Measurements from ENCODE around the gene ZBTB20. TPM values are rescaled to one million over a fixed set of nuclear protein-coding genes. Genes with fewer than 3 reads are reported as not detected.
A peak's percentile ranks its signal among the peaks of the same experiment; 100 is the strongest.

The ZBTB20 gene
- total RNA-seq, 1 experiment from 2014 or later = 26.5 TPM

- no peak for TF ChIP-seq CTCF (conservative IDR thresholded peaks at IDR 0.05)
- TF ChIP-seq EZH2 (IDR thresholded peaks at IDR 0.05; ENCODE audit: low read depth) = no peak
- Histone ChIP-seq H3K4me1 (replicated peaks; ENCODE audit: insufficient read depth) (no peaks in the 10 kb centered on the region), H4K20me1 (ENCODE audit: insufficient read depth) (0 out of 2 replicates have a peak, but pooled peaks cover 4% of the 10 kb centered on the region), H3K79me2 (ENCODE audit: low read depth) (no peaks in the 10 kb centered on the region), H3K27me3 (ENCODE audit: insufficient read depth, low read depth) (no peaks in the 10 kb centered on the region), H3K4me3 (no peak overlapping the region), H3F3A (ENCODE audit: insufficient read depth, low read depth) (no peaks in the 10 kb centered on the region), H3K9me3 (ENCODE audit: insufficient read depth, low read depth) (no peaks in the 10 kb centered on the region), H3K9me2 (ENCODE audit: insufficient read depth) (no peaks in the 10 kb centered on the region), H3K27ac (no peak overlapping the region), H3K4me2 (no peak overlapping the region), H3K36me3 (ENCODE audit: low read depth) (no peaks in the 10 kb centered on the region), H2AFZ (no peak overlapping the region)
- BruUV-seq (replicated peaks) = no TSS peak
- ChIA-PET POLR2A (ENCODE audit: unreplicated experiment) (no interaction called here), CTCF (no interaction called here)
- DNase-seq = no peak
- intact Hi-C loops (cut with micrococcal nuclease; ENCODE audit: unreplicated experiment) = no loop called here
Measured at GRCh38 chr3:115098354-115099073, 48.6 kb downstream of the ZBTB20 start.

- Histone ChIP-seq H3F3A (ENCODE audit: insufficient read depth, low read depth) (no peaks in the 10 kb centered on the region), H3K36me3 (ENCODE audit: low read depth) (no peaks in the 10 kb centered on the region), H3K4me2 (no peak overlapping the region), H3K79me2 (ENCODE audit: low read depth) (no peaks in the 10 kb centered on the region), H3K27ac (no peak overlapping the region), H3K4me3 (no peak overlapping the region), H2AFZ (no peak overlapping the region), H3K9me2 (ENCODE audit: insufficient read depth) (no peaks in the 10 kb centered on the region), H3K4me1 (replicated peaks; ENCODE audit: insufficient read depth) (no peaks in the 10 kb centered on the region), H3K9me3 (ENCODE audit: insufficient read depth, low read depth) (no peaks in the 10 kb centered on the region), H3K27me3 (ENCODE audit: insufficient read depth, low read depth) (no peaks in the 10 kb centered on the region), H4K20me1 (ENCODE audit: insufficient read depth) (0 out of 2 replicates have a peak, but pooled peaks cover 1% of the 10 kb centered on the region)
- DNase-seq = no peak
- TF ChIP-seq CTCF (conservative IDR thresholded peaks at IDR 0.05) = no peak
- no peak for TF ChIP-seq EZH2 (IDR thresholded peaks at IDR 0.05; ENCODE audit: low read depth)
- POLR2A ChIA-PET (ENCODE audit: unreplicated experiment) = no interaction called here
- BruUV-seq (replicated peaks) = no TSS peak
- intact Hi-C loops (cut with micrococcal nuclease; ENCODE audit: unreplicated experiment) = no loop called here
- CTCF ChIA-PET = no interaction called here
Measured at GRCh38 chr3:115095236-115095635, 51.9 kb downstream of the ZBTB20 start.

- BruUV-seq (replicated peaks) = no TSS peak
- ChIA-PET POLR2A (ENCODE audit: unreplicated experiment) (no interaction called here), CTCF (interaction anchor here (1.2 kb wide), 1 partner anchor 30 kb away, joined by 3 read pairs; no protein-coding TSS in a partner anchor)
- H3K36me3 ChIP-seq (ENCODE audit: low read depth) = no peaks in the 10 kb centered on the region
- H3K27me3 ChIP-seq (ENCODE audit: insufficient read depth, low read depth) = no peaks in the 10 kb centered on the region
- no peak overlapping the region for H3K4me2 ChIP-seq
- H3K27ac ChIP-seq = no peak overlapping the region
- TF ChIP-seq EZH2 (IDR thresholded peaks at IDR 0.05; ENCODE audit: low read depth) (no peak), CTCF (conservative IDR thresholded peaks at IDR 0.05) (peak; percentile 75)
- H2AFZ ChIP-seq = no peak overlapping the region
- no peaks in the 10 kb centered on the region for H3F3A ChIP-seq (ENCODE audit: insufficient read depth, low read depth)
- H3K9me2 ChIP-seq (ENCODE audit: insufficient read depth) = no peaks in the 10 kb centered on the region
- no peaks in the 10 kb centered on the region for H3K79me2 ChIP-seq (ENCODE audit: low read depth)
- peak in 1 of 2 experiments; percentile 40 for DNase-seq
- no peaks in the 10 kb centered on the region for H4K20me1 ChIP-seq (ENCODE audit: insufficient read depth)
- H3K4me1 ChIP-seq (replicated peaks; ENCODE audit: insufficient read depth) = no peaks in the 10 kb centered on the region
- no peaks in the 10 kb centered on the region for H3K9me3 ChIP-seq (ENCODE audit: insufficient read depth, low read depth)
- no peak overlapping the region for H3K4me3 ChIP-seq
- intact Hi-C loops (cut with micrococcal nuclease; ENCODE audit: unreplicated experiment) = loop anchor here (1.0 to 5.0 kb wide), 4 partner anchors 78 to 722 kb away; no protein-coding TSS in a partner anchor
Measured at GRCh38 chr3:115092220-115092791, 54.8 kb downstream of the ZBTB20 start.

Measured in PC-9 (cell line).